Esophagus muscularis mucosa (tissue), 3 donors: ENCODE measurements around the gene HHLA2.

Experiments
- CTCF ChIP-seq, 3 experiments: fragments of 200-600 bp in 2 of 3; fragments of 450-650 bp in 1 of 3; sonication (generic) in 2 of 3; IDR thresholded peaks; one replicate each; pipeline ENCODE4 v1.5.1; 2017 to 2019; ENCODE audit warnings: antibody characterized with exemption in 3 of 3, mild to moderate bottlenecking in 2 of 3, moderate library complexity in 1 of 3
- POLR2AphosphoS5 ChIP-seq, 2 donors: sonication (generic); formaldehyde crosslinking; IDR thresholded peaks; one replicate each; pipeline ENCODE4 v1.6.1; 2017; ENCODE audit warnings: antibody characterized with exemption in 2 of 2

DNA sequence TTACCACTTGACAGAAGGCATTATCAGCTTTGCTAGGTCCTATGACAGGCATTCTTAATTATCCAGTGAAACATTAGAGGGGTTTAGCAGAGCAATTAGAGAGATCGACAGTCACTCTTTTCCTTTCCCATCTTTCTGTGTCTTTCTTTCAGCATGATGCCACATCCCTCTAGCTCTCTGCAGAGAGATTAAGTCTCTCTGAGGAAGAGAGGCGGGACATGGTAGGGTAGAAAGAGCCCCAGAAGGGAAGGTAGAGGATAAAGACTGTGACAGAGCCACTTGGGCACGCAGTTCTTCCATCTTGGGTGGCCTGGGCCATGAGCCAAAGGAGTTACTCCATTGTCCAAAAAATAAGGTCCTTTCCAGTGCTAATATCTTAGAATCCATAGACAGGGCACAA lies 55.8 kb downstream of the HHLA2 start:
- TF ChIP-seq POLR2AphosphoS5 (IDR thresholded peaks at IDR 0.05) (no peak), CTCF (IDR thresholded peaks at IDR 0.05) (no peak)
